Skin of body (tissue), 2 donors: Measurements from ENCODE around the gene MTFMT. TPM values are rescaled to one million over a fixed set of nuclear protein-coding genes. Genes with fewer than 3 reads are reported as not detected.

Source experiments
- DNase-seq: peaks from one replicate; lab custom pipeline; 2025; lab: John Stamatoyannopoulos, UW
- total RNA-seq: library from RNA; depleted of rRNA; stranded (reverse); fragments of >200 nt; gene quantifications from one replicate; pipeline ENCODE4 v1.2.3, GENCODE V29; 2014

Gene MTFMT
- total RNA-seq, 1 donor from 2014 or later = 8.4 TPM

- DNase-seq = peak; percentile 86
Observed at GRCh38 chr15:64989416-64990167, 39.8 kb downstream of the MTFMT start, which contains the start of gene SPG21. TSS of gene SPG21 (minus strand) at chr15:64989914. CDS start at chr15:64983569, 6,345 bp downstream.

DNA sequence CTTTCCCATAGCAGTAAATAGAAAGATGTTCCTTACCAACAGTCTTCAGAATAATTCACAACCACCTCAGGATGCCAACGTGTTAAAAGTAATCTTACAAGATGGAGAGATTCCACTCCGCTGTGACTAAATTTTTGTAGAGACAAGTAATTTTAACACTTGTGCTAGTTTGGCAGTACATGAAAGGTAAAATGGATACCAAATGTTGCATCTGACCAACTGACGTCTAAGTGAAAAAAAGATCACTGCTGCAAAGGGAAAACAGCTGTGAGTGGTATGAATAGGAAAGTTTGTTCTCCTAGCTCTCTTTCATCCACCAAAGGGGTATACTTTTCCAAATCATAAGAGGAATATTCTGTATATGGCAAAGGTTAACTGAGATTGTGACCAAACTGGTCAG is 42.3 kb downstream of the MTFMT start:
- DNase-seq = peak; percentile 46

- no peak for DNase-seq
Observed at GRCh38 chr15:64985366-64986033, 43.9 kb downstream of the MTFMT start.

GRCh38 chr15:64982472-64982871 is 47.0 kb downstream of the MTFMT start:
- DNase-seq = peak; percentile 52

DNA sequence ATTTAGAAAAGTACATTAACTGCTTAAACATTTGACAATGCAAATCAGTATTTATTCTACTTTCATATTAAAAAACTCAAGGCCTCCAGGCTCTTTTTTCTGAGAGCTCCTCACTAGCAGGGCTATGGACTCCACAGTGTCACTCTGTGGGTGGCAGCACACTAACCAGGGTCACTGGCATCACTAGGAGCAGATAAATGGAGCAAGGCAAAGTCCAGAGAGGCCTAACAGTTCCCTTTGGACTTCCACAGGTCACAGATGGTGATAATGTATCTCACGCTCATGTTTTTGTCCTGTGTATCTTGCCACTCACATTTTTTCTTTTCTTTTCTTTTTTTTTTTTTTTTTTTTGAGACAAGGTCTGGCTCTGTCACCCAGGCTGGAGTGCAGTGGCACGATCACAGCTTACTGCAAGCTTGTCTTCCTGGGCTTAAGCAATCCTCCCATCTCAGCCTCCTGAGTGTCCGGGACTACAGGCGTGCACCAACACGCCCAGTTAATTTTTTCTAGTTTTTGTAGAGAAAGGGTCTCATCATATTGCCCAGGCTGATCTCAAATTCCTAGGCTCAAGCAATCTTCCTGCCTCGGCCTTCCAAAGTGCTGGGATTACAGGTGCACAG is 47.5 kb downstream of the MTFMT start:
- no peak for DNase-seq

DNA sequence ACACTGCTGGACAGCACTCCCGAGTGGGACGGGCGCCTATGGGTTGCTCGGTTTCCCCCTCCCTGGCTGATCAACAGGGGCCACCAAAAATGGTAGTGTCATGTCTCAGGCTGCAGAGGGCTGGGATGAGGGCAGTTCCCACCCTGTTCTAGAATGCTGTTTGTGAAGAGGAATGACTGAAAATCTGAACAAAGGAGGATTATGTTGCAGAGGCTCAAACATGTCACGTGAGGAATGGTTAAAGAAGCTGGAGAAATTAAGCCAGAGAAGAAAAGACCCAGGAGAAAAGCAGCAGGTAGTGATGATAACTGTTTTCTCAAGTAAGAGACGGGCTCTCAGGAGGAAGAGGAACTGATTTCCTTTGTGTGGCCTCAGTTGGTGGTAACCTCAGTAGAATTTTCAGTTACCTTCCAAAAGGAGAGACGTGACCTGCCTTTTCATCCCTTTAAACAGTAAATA is 50.2 kb downstream of the MTFMT start:
- no peak for DNase-seq

- DNase-seq = no peak
Observed at GRCh38 chr15:64975390-64975789, 54.0 kb downstream of the MTFMT start.

DNA sequence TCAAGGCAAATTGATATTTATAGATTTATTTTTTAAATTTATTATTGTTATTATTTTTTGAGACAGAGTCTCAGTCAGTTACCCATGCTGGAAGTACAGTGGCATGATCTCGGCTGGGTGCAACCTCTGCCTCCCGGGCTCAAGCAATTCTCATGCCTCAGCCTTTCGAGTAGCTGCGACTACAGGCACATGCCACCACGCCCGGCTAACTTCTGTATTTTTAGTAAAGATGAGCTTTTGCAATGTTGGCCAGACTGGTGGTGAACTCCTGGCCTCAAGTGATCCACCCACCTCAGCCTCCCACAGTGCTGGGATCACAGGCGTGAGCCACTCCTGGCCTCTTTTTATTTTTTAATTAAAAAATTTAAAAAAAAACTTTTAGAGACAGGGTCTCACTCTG is 58.7 kb downstream of the MTFMT start:
- no peak for DNase-seq

DNA sequence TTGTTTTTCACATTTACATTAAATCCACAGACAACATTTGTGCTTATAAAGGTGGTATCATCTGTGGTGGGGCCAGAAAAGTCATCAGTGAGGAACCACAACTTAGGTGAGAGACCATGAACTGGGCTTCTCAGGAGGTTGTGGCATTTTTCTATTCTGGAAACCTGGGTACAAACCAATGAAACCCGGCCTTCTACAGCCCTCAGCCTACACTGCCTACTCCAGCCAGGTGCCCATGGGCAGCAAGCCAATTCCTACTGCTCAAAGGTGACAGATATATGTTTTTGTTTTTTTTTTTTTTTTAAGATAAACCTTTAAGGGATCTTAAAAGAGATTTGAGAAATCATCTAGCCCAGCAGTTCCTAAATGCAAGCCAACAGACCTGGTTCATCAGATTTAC is 60.0 kb downstream of the MTFMT start:
- DNase-seq = no peak

DNA sequence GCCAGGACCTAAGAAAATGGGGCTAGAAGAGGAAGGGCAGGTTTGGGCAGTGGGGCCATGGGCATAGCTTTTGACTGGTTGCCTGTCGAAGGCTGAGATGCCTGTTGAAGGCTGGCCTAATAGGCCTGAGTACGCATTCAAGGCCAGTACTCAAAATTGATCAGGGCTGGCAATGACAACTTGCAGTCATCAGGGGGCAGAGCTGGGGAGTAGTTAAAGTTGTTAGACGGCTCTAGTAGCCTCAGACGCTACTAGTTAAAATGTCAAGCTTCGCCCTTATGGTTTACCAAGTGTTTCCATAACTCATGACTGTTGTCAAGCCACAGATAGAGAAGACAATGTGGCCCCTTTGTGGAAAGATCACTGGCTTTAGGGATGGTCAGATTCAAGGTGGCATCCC is 68.4 kb downstream of the MTFMT start:
- no peak for DNase-seq

- no peak for DNase-seq
Observed at GRCh38 chr15:64960153-64960552, 69.3 kb downstream of the MTFMT start.

DNA sequence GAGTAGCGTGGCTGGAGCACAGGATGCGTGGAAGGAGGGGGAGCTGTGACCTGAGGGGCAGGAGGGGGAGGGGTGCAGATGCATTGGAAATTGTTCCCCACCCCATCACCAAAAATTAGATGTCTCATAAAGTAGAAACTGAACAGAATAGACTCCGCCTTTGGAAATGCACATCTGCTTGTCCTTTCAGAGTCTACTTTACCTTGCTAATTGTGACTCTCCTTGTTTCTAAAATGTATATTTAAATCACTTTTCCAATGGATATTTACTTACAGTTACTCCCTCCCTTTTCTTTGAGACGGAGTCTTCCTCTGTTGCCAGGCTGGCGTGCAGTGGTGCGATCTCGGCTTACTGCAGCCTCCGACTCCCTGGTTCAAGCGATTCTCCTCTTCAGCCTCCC is 70.3 kb downstream of the MTFMT start:
- DNase-seq = no peak

DNA sequence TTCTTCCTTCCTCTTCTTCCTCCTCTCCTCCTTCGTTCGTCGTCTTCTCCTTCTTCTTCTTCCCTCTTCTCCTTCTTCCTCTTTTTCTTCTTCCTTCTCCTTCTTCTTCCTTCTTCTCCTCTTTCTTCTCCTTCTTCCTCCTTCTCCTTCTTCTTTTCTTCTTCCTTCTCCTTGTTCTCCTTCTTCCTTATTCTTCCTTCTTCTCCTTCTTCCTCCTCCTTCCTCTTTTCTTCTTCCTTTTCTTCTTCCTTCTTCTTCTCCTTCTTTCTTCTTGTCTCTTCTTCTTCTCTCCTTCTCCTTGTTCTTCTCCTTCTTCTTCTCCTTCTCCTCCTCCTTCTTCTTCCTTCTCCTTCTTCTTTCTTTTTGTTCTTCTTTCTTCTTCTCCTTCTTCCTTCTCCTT is 75.0 kb downstream of the MTFMT start:
- DNase-seq = no peak

- DNase-seq = no peak
Observed at GRCh38 chr15:64951777-64952418, 77.5 kb downstream of the MTFMT start.

Other genes with a start within 250 kb of the MTFMT start
- gene PIF1, start 204.0 kb downstream of the MTFMT start, total RNA-seq = 1.9 TPM
- gene PLEKHO2, start 187.7 kb downstream of the MTFMT start, total RNA-seq = 15.6 TPM
- 3.6 TPM for gene ANKDD1A, start 117.7 kb downstream of the MTFMT start, total RNA-seq
- gene SPG21, start 39.7 kb downstream of the MTFMT start, total RNA-seq = 49.9 TPM
- not detected for gene SLC51B, start 15.7 kb upstream of the MTFMT start, total RNA-seq
- 12.5 TPM for gene RASL12, start 38.4 kb upstream of the MTFMT start, total RNA-seq
- 0.30 TPM for gene KBTBD13, start 47.1 kb upstream of the MTFMT start, total RNA-seq
- 2.2 TPM for gene UBAP1L, start 85.6 kb upstream of the MTFMT start, total RNA-seq
- gene PDCD7, start 104.2 kb upstream of the MTFMT start, total RNA-seq = 10.9 TPM
- 65.6 TPM for gene CLPX, start 155.7 kb upstream of the MTFMT start, total RNA-seq
- 24.4 TPM for gene CILP, start 181.8 kb upstream of the MTFMT start, total RNA-seq